DOHH2 (cell line): Measurements from ENCODE around the gene CYP4F22.

Experiments
- H3F3A ChIP-seq: fragments of 200-600 bp; sonication (generic), shearing (Covaris generic); 2 replicates; pipeline ENCODE4 v1.6.0; 2016; ENCODE audit warnings: antibody characterized with exemption, mild to moderate bottlenecking; ENCODE audit not compliant: control insufficient read depth, insufficient read depth
- H3K27ac ChIP-seq: fragments of 200-600 bp; sonication (generic); 2 replicates; pipeline ENCODE4 v1.5.1; 2014; ENCODE audit warnings: low read depth, mild to moderate bottlenecking, low read length, moderate library complexity
- H3K27me3 ChIP-seq: fragments of 200-600 bp; sonication (generic); 2 replicates; pipeline ENCODE4 v1.6.1; 2014; ENCODE audit warnings: mild to moderate bottlenecking, low read length, mixed read lengths; ENCODE audit not compliant: control insufficient read depth
- H3K36me3 ChIP-seq: fragments of 200-600 bp; sonication (generic); 2 replicates; pipeline ENCODE4 v1.6.1; 2014; ENCODE audit warnings: mild to moderate bottlenecking, low read length, moderate library complexity, mixed read lengths; ENCODE audit not compliant: control insufficient read depth
- H3K4me1 ChIP-seq: fragments of 200-600 bp; sonication (generic); 2 replicates; pipeline ENCODE4 v1.6.1; 2014; ENCODE audit warnings: mild to moderate bottlenecking, low read length, mixed read lengths; ENCODE audit not compliant: control insufficient read depth
- H3K4me2 ChIP-seq: fragments of 200-600 bp; sonication (generic); 2 replicates; pipeline ENCODE4 v1.6.0; 2014; ENCODE audit warnings: mild to moderate bottlenecking, low read length, moderate library complexity
- H3K4me3 ChIP-seq: fragments of 200-600 bp; sonication (generic); 2 replicates; pipeline ENCODE4 v1.5.1; 2014; ENCODE audit warnings: mild to moderate bottlenecking, low read length, mixed read lengths
- H3K79me2 ChIP-seq: fragments of 200-600 bp; sonication (generic); 2 replicates; pipeline ENCODE4 v1.6.1; 2014; ENCODE audit warnings: mild to moderate bottlenecking, low read length, mixed read lengths; ENCODE audit not compliant: control insufficient read depth
- H3K9me2 ChIP-seq: fragments of 200-600 bp; sonication (generic); replicated peaks from 2 replicates; pipeline ENCODE4 v1.6.1; 2014; ENCODE audit warnings: mild to moderate bottlenecking, low read length, mixed read lengths; ENCODE audit not compliant: control insufficient read depth
- H3K9me3 ChIP-seq: fragments of 200-600 bp; sonication (generic); 2 replicates; pipeline ENCODE4 v1.6.1; 2014; ENCODE audit warnings: antibody characterized with exemption, low read length, mixed read lengths; ENCODE audit not compliant: control insufficient read depth, insufficient read depth
- H4K20me1 ChIP-seq: fragments of 200-600 bp; sonication (generic); 2 replicates; pipeline ENCODE4 v1.6.0; 2014; ENCODE audit warnings: low read depth, mild to moderate bottlenecking, antibody characterized with exemption, low read length, moderate library complexity; ENCODE audit not compliant: control insufficient read depth, insufficient read depth
- EZH2phosphoT487 ChIP-seq: fragments of 200-600 bp; sonication (generic); IDR thresholded peaks from 2 replicates; pipeline ENCODE4 v1.6.1; 2017; ENCODE audit warnings: borderline replicate concordance, mild to moderate bottlenecking, antibody characterized with exemption, low read length, moderate library complexity, mixed read lengths
- TF ChIP-seq, protein P1 (sequence below): fragments of 200-600 bp; sonication (generic); IDR thresholded peaks from one replicate; pipeline ENCODE4 v1.5.1; 2014; ENCODE audit warnings: antibody characterized with exemption, mild to moderate bottlenecking, low read depth, low read length; ENCODE audit not compliant: poor library complexity, severe bottlenecking

The CYP4F22 gene

DNA sequence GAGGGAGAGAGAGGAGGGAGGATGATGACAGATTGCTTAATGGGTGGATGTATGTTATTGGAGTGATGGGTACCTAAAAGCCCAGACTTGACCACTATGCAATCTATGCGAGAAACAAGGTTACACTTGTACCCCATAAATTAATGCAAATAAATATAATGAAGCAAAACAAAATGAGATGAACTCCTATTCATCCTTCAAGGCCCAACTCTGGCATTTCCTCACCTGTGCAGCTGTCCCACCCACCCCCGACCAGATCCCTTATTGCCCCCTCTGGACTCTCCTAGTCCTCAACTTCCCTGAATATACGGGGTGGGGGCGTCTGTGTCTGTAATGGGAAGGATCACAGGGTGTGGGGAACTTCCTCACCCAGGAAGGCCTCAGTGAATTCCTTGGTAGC lies 33.2 kb upstream of the CYP4F22 start:
- no peaks in the 10 kb centered on the region for H3K36me3 ChIP-seq
- no peaks in the 10 kb centered on the region for H3K79me2 ChIP-seq
- H3K9me3 ChIP-seq, result no peaks in the 10 kb centered on the region
- H4K20me1 ChIP-seq, result no peaks in the 10 kb centered on the region
- TF ChIP-seq, protein P1, sequence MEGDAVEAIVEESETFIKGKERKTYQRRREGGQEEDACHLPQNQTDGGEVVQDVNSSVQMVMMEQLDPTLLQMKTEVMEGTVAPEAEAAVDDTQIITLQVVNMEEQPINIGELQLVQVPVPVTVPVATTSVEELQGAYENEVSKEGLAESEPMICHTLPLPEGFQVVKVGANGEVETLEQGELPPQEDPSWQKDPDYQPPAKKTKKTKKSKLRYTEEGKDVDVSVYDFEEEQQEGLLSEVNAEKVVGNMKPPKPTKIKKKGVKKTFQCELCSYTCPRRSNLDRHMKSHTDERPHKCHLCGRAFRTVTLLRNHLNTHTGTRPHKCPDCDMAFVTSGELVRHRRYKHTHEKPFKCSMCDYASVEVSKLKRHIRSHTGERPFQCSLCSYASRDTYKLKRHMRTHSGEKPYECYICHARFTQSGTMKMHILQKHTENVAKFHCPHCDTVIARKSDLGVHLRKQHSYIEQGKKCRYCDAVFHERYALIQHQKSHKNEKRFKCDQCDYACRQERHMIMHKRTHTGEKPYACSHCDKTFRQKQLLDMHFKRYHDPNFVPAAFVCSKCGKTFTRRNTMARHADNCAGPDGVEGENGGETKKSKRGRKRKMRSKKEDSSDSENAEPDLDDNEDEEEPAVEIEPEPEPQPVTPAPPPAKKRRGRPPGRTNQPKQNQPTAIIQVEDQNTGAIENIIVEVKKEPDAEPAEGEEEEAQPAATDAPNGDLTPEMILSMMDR, result no peak
- no peak for TF ChIP-seq EZH2phosphoT487
- H3K4me3 ChIP-seq, result no peak overlapping the region
- no peak overlapping the region for H3K4me2 ChIP-seq
- H3K9me2 ChIP-seq, result no peaks in the 10 kb centered on the region
- 0 out of 2 replicates have a peak, but pooled peaks cover 2% of the 10 kb centered on the region for H3F3A ChIP-seq
- H3K27ac ChIP-seq, result no peak overlapping the region
- H3K27me3 ChIP-seq, result no peaks in the 10 kb centered on the region
- H3K4me1 ChIP-seq, result peaks cover 7% of the 10 kb centered on the region

DNA sequence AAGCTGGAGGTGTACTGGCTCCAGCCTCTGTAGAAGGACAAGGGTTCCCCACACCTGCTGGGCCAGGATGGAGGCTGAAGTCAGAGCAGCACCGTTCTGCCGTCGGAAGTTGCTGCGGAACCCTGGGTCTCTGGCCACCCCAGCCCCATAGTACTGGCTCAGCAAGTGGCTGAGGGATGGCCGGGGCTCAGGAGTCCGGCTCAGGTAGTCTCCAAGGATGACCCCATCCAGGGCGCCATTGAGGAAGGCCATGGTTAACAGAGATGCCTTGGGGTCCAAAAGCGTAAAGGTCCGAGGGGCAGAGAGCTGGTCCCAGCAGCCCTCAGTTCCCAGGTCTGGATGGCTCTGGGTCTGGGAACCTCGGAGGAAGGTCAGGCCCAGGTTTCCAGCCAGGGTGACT lies 32.7 kb upstream of the CYP4F22 start:
- Histone ChIP-seq H3K4me2 (no peak overlapping the region), H3K4me3 (no peak overlapping the region), H3K9me2 (no peaks in the 10 kb centered on the region), H3K4me1 (peaks cover 7% of the 10 kb centered on the region), H4K20me1 (no peaks in the 10 kb centered on the region), H3K9me3 (no peaks in the 10 kb centered on the region), H3K27ac (no peak overlapping the region), H3K36me3 (no peaks in the 10 kb centered on the region), H3K27me3 (no peaks in the 10 kb centered on the region), H3F3A (0 out of 2 replicates have a peak, but pooled peaks cover 2% of the 10 kb centered on the region), H3K79me2 (no peaks in the 10 kb centered on the region)
- no peak for TF ChIP-seq EZH2phosphoT487
- TF ChIP-seq, protein P1, result no peak

DNA sequence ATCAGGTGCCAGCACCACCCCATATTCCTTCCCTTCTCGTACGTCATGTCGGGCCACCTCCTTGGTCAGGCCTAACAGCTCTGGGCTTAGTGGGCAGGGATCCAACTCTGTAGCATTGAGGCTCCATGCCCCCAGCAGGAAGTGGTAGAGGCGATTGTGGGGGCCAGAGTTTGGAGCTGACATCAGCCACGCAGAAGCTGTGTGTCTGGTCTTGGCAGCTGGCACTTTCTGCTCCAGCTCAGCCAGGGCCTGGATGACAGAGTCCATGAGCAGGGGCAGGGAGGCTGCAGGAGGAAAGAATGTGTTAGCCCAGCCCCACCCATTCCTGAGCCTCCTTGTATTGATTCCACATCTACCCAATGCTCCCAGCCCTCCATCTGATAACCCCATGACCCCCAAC lies 32.0 kb upstream of the CYP4F22 start:
- Histone ChIP-seq H3F3A (0 out of 2 replicates have a peak, but pooled peaks cover 2% of the 10 kb centered on the region), H3K79me2 (no peaks in the 10 kb centered on the region), H4K20me1 (no peaks in the 10 kb centered on the region), H3K27me3 (no peaks in the 10 kb centered on the region), H3K9me2 (no peaks in the 10 kb centered on the region), H3K4me1 (peaks cover 7% of the 10 kb centered on the region), H3K4me3 (no peak overlapping the region), H3K4me2 (no peak overlapping the region), H3K27ac (no peak overlapping the region), H3K9me3 (no peaks in the 10 kb centered on the region), H3K36me3 (no peaks in the 10 kb centered on the region)
- no peak for TF ChIP-seq EZH2phosphoT487
- TF ChIP-seq, protein P1, result no peak
